ENCODE measurements around the gene MREG.

MREG gene

GRCh38 chr2:215895330-215895729, 118.0 kb downstream of the MREG start:
- no peak for DNase-seq (ENCODE audit: low read depth in 3 of 3, low spot score in 1 of 3)

Data from stimulated activated CD4-positive, alpha-beta T cell treated with anti-CD3 and anti-CD28 coated beads, TNF-alpha, amount 100 ng/mL, for 1 hour (primary cell).